H1 (cell line): ENCODE data around the gene MPC1. TPM values are rescaled to one million over a fixed set of nuclear protein-coding genes. Genes with fewer than 3 reads are reported as not detected.

ENCODE experiments used
- CTCF ChIA-PET: fragments of 300-600 bp; sonication (Branson Sonifier 250); formaldehyde crosslinking; loops from one replicate; lab custom pipeline; 2021; ENCODE audit not compliant: partially characterized antibody; lab: Charles Lee
- POLR2A ChIA-PET: fragments of 300-600 bp; sonication (Branson Sonifier 250); formaldehyde crosslinking; loops from one replicate; lab custom pipeline; 2021; ENCODE audit warnings: inconsistent platforms; ENCODE audit not compliant: partially characterized antibody; lab: Charles Lee
- DNase-seq, 2 experiments: peaks; one replicate each; pipeline versions ENCODE4 v3.0.0 to v3.0.0-alpha.2; 2010 to 2022; ENCODE audit warnings: low spot score in 2 of 2, low read depth in 1 of 2, mixed read lengths in 1 of 2
- FAIRE-seq: peaks from 2 replicates; lab custom pipeline; 2011; peaks lifted over from hg19 to GRCh38; lab: Jason Lieb, UNC
- H2AFZ ChIP-seq: 2 replicates; pipeline ENCODE4 v1.8.1; 2012; ENCODE audit warnings: low read length, inconsistent platforms
- H2AK5ac ChIP-seq: 2 replicates; pipeline ENCODE4 v1.6.1; 2013; ENCODE audit warnings: low read depth, low read length
- H2BK120ac ChIP-seq: replicated peaks from 2 replicates; pipeline ENCODE3; 2013; ENCODE audit warnings: low read depth, low read length, inconsistent platforms
- H2BK12ac ChIP-seq: 2 replicates; pipeline ENCODE4 v1.6.1; 2013; ENCODE audit warnings: low read depth, low read length
- H2BK15ac ChIP-seq: 2 replicates; pipeline ENCODE4 v1.6.1; 2013; ENCODE audit warnings: low read length
- H2BK20ac ChIP-seq: 2 replicates; pipeline ENCODE4 v1.6.1; 2013; ENCODE audit warnings: low read length
- H2BK5ac ChIP-seq: 2 replicates; pipeline ENCODE4 v1.6.1; 2013; ENCODE audit warnings: low read depth, low read length
- H3K14ac ChIP-seq: 2 replicates; pipeline ENCODE4 v1.6.1; 2013; ENCODE audit warnings: inconsistent platforms; ENCODE audit not compliant: insufficient read length
- H3K18ac ChIP-seq: 2 replicates; pipeline ENCODE4 v1.6.1; 2013; ENCODE audit warnings: low read length; ENCODE audit errors: extremely low read depth
- H3K23ac ChIP-seq: 2 replicates; pipeline ENCODE4 v1.6.1; 2013; ENCODE audit warnings: inconsistent platforms; ENCODE audit not compliant: insufficient read length
- H3K23me2 ChIP-seq: 2 replicates; pipeline ENCODE4 v1.6.1; 2013; ENCODE audit warnings: low read depth, low read length
- H3K27ac ChIP-seq: 2 replicates; pipeline ENCODE4 v1.6.1; 2011; ENCODE audit warnings: low read depth, low read length, inconsistent platforms
- H3K27me3 ChIP-seq, 4 experiments: replicated peaks in 1 of 4; 1 replicate in 1 of 4; 2 replicates in 3 of 4; pipeline versions ENCODE4 v1.6.1 to v1.8.1; 2011 to 2013; ENCODE audit warnings: low read length in 3 of 4, mild to moderate bottlenecking in 3 of 4, inconsistent platforms in 2 of 4, mixed read lengths in 2 of 4, moderate library complexity in 1 of 4; ENCODE audit not compliant: control insufficient read depth in 3 of 4, insufficient read depth in 3 of 4; ENCODE audit errors: extremely low read depth in 1 of 4
- H3K36me3 ChIP-seq, 4 experiments: 2 replicates each; pipeline versions ENCODE4 v1.6.1 to v1.8.1; 2011 to 2013; ENCODE audit warnings: mild to moderate bottlenecking in 4 of 4, low read length in 3 of 4, moderate library complexity in 2 of 4, control low read depth in 1 of 4, inconsistent platforms in 1 of 4; ENCODE audit not compliant: insufficient read depth in 4 of 4, control insufficient read depth in 2 of 4
- H3K4ac ChIP-seq: replicated peaks from 2 replicates; pipeline ENCODE3; 2013; ENCODE audit warnings: low read length, low read depth, mixed read lengths, inconsistent platforms; ENCODE audit not compliant: insufficient read length
- H3K4me1 ChIP-seq, 4 experiments: replicated peaks in 1 of 4; 1 replicate in 1 of 4; 2 replicates in 3 of 4; pipeline versions ENCODE4 v1.6.1 to v1.8.1; 2011 to 2013; ENCODE audit warnings: low read length in 3 of 4, inconsistent platforms in 2 of 4, mixed read lengths in 1 of 4; ENCODE audit not compliant: insufficient read depth in 4 of 4, control insufficient read depth in 3 of 4
- H3K4me2 ChIP-seq, 2 experiments: 2 replicates each; pipeline versions ENCODE4 v1.6.1 to v1.8.1; 2011 to 2013; ENCODE audit warnings: low read depth in 2 of 2, low read length in 2 of 2, control low read depth in 1 of 2, inconsistent platforms in 1 of 2, mild to moderate bottlenecking in 1 of 2; ENCODE audit not compliant: insufficient read depth in 1 of 2
- H3K4me3 ChIP-seq, 4 experiments: fragments of 200-600, 300-600 bp in 1 of 4; sonication (generic), shearing (Covaris generic), sonication (Bioruptor Twin) in 1 of 4; 2 replicates each; pipeline versions ENCODE4 v1.5.1 to v1.8.1; 2011 to 2016; ENCODE audit warnings: low read length in 4 of 4, low read depth in 3 of 4, control low read depth in 2 of 4, inconsistent platforms in 2 of 4, mild to moderate bottlenecking in 2 of 4, mixed read lengths in 1 of 4, moderate library complexity in 1 of 4; ENCODE audit not compliant: insufficient read depth in 2 of 4; ENCODE audit errors: extremely low read depth in 1 of 4
- H3K56ac ChIP-seq: replicated peaks from 2 replicates; pipeline ENCODE3; 2013; ENCODE audit warnings: low read depth, mild to moderate bottlenecking, mixed read lengths, low read length, inconsistent platforms; ENCODE audit not compliant: insufficient read length
- H3K79me1 ChIP-seq: 2 replicates; pipeline ENCODE4 v1.6.1; 2013; ENCODE audit warnings: low read depth, low read length, control low read depth
- H3K79me2 ChIP-seq, 2 experiments: 2 replicates each; pipeline versions ENCODE4 v1.6.1 to v1.8.1; 2012 to 2013; ENCODE audit warnings: low read length in 2 of 2, mild to moderate bottlenecking in 2 of 2, inconsistent platforms in 1 of 2; ENCODE audit not compliant: insufficient read depth in 2 of 2, control insufficient read depth in 1 of 2
- H3K9ac ChIP-seq, 4 experiments: replicated peaks in 1 of 4; 1 replicate in 1 of 4; 2 replicates in 3 of 4; pipeline versions ENCODE4 v1.6.1 to v1.8.1; 2011 to 2013; ENCODE audit warnings: low read depth in 3 of 4, low read length in 3 of 4, control low read depth in 2 of 4, mild to moderate bottlenecking in 2 of 4, moderate library complexity in 2 of 4, inconsistent platforms in 1 of 4; ENCODE audit errors: extremely low read depth in 1 of 4
- H3K9me3 ChIP-seq, 2 experiments: 2 replicates each; pipeline versions ENCODE4 v1.6.1 to v1.8.1; 2012 to 2013; ENCODE audit warnings: mild to moderate bottlenecking in 2 of 2, moderate library complexity in 2 of 2, control low read depth in 1 of 2, inconsistent platforms in 1 of 2, low read depth in 1 of 2, low read length in 1 of 2, mixed read lengths in 1 of 2; ENCODE audit not compliant: insufficient read depth in 2 of 2
- H4K20me1 ChIP-seq, 2 experiments: replicated peaks in 1 of 2; 2 replicates each; pipeline versions ENCODE3 to v1.8.1; 2011 to 2013; ENCODE audit warnings: inconsistent platforms in 2 of 2, low read length in 2 of 2, mild to moderate bottlenecking in 1 of 2; ENCODE audit not compliant: insufficient read depth in 2 of 2, control insufficient read depth in 1 of 2
- H4K5ac ChIP-seq: 2 replicates; pipeline ENCODE4 v1.6.1; 2013; ENCODE audit warnings: low read length, low read depth, mixed read lengths, inconsistent platforms; ENCODE audit not compliant: insufficient read length
- H4K8ac ChIP-seq: 2 replicates; pipeline ENCODE4 v1.8.0; 2013; ENCODE audit warnings: mild to moderate bottlenecking, moderate library complexity, low read length, inconsistent platforms; ENCODE audit not compliant: insufficient read depth; ENCODE audit errors: extremely low read depth
- H4K91ac ChIP-seq: replicated peaks from 2 replicates; pipeline ENCODE3; 2013; ENCODE audit warnings: low read length, mixed read lengths, inconsistent platforms; ENCODE audit not compliant: insufficient read length
- BRCA1 ChIP-seq: IDR thresholded peaks from 2 replicates; pipeline ENCODE4 v1.6.1; 2012; ENCODE audit warnings: low read depth, low read length, improper control_type of control experiment
- EP300 ChIP-seq, 2 experiments: IDR thresholded peaks; 1 replicate in 1 of 2; 2 replicates in 1 of 2; pipeline ENCODE4 v1.6.1; 2011 to 2012; ENCODE audit warnings: low read depth in 2 of 2, low read length in 2 of 2, mild to moderate bottlenecking in 2 of 2, borderline replicate concordance in 1 of 2, inconsistent platforms in 1 of 2, moderate library complexity in 1 of 2
- GTF2F1 ChIP-seq: IDR thresholded peaks from 2 replicates; pipeline ENCODE4 v1.6.1; 2012; ENCODE audit warnings: low read depth, low read length, improper control_type of control experiment, borderline replicate concordance
- JUN ChIP-seq: IDR thresholded peaks from 2 replicates; pipeline ENCODE4 v1.6.1; 2011; ENCODE audit warnings: low read depth, mild to moderate bottlenecking, improper control_type of control experiment, low read length
- NANOG ChIP-seq: IDR thresholded peaks from 2 replicates; pipeline ENCODE4 v1.6.1; 2011; ENCODE audit warnings: low read length, low read depth, mild to moderate bottlenecking, inconsistent platforms; ENCODE audit not compliant: insufficient read depth, poor library complexity, severe bottlenecking
- POLR2AphosphoS5 ChIP-seq: IDR thresholded peaks from 2 replicates; pipeline ENCODE4 v1.6.1; 2011; ENCODE audit warnings: low read depth, low read length
- RFX5 ChIP-seq: IDR thresholded peaks from 2 replicates; pipeline ENCODE4 v1.6.1; 2011; ENCODE audit warnings: low read depth, low read length, improper control_type of control experiment, borderline replicate concordance
- SP4 ChIP-seq: IDR thresholded peaks from 2 replicates; pipeline ENCODE4 v1.6.1; 2012; ENCODE audit warnings: low read length, inconsistent platforms
- TAF1 ChIP-seq: IDR thresholded peaks from 2 replicates; pipeline ENCODE4 v1.6.1; 2011; ENCODE audit warnings: mild to moderate bottlenecking, low read depth, low read length
- ZNF274 ChIP-seq: IDR thresholded peaks from 2 replicates; pipeline ENCODE4 v1.7.0; 2012; ENCODE audit warnings: low read length, borderline replicate concordance; ENCODE audit errors: extremely low read depth
- WGBS, 2 experiments: shearing (Covaris generic) in 1 of 2; methylation state at CpG; one replicate each; pipeline versions ENCODE4 v1.1.6 to v1.1.7; 2013 to 2015; ENCODE audit warnings: low lambda C conversion rate in 2 of 2, mixed read lengths in 2 of 2, inconsistent platforms in 1 of 2, low coverage in 1 of 2, missing lambda C conversion rate in 1 of 2; ENCODE audit not compliant: insufficient replicate concordance in 2 of 2, insufficient coverage in 1 of 2, insufficient read length in 1 of 2; ENCODE audit errors: extremely low coverage in 1 of 2, missing lambda C conversion rate in 1 of 2; 5-methylcytosine and 5-hydroxymethylcytosine counted together
- polyA plus RNA-seq, 7 experiments: library from polyadenylated mRNA; depleted of rRNA in 3 of 7; stranded (reverse) in 5 of 7; unstranded in 2 of 7; fragments of >200 nt in 5 of 7; fragments of 200-250 nt in 2 of 7; gene quantifications; 1 replicate in 5 of 7; 2 replicates in 1 of 7; 4 replicates in 1 of 7; pipeline versions ENCODE4 v1.2.1 to v1.2.3, GENCODE V29; 2011 to 2013; ENCODE audit warnings: missing spikeins in 2 of 7, mixed read lengths in 2 of 7
- total RNA-seq: library from RNA; stranded (reverse); fragmentation: NEBNext Ultra II Directional; extraction: Animal tissue kit (Norgen Biotek cat#: 25700); gene quantifications from 2 replicates; pipeline ENCODE4 v1.2.1, GENCODE V29; 2021
- TF ChIP-seq, protein P1 (sequence below): IDR thresholded peaks from 2 replicates; pipeline ENCODE4 v1.6.1; 2012; ENCODE audit warnings: low read length, inconsistent platforms

Gene MPC1
- total and polyA plus RNA-seq, 2 of the 8 experiments (the other 6 are each of a cell fraction or from before 2014, with no cell fraction given) = 10.2 to 12.6 TPM

DNA sequence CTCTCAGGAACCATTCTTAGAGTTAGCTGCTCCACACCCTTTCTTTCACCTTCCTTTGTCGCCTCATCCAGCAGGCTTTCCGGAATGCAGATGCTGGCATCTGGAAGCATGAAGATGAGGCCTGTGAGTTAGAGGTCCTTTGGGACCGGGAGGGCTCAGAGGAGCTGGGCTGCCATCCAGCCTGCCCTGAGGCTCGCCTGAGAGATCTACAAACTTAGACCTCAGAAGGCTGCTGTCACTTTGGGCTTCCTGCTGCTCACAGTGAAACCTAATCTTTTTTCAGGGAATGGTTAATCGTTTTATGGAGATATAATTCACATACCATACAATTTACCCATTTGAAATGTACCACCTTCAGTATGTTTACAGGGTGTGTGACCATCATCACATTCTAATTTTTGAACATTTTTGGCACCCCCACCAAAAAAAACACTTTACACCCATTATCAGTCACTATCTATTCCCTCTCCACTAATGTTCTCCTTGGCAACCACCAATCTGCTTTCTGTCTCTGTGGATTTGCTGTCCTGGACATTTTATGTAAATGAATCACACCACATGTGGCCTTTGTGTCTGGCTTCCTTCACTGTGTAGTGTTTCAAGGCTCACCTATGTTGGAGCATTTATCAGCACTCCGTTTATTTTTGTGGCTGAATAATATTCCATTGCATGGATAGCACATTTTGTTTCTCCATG is 20.0 kb upstream of the MPC1 start:
- Histone ChIP-seq H3K79me1 (0 out of 2 replicates have a peak, but pooled peaks cover 2% of the 10 kb centered on the region), H3K56ac (no peak overlapping the region), H3K36me3 (no peaks in the 10 kb centered on the region), H3K18ac (no peak overlapping the region), H2BK12ac (no peak overlapping the region), H4K5ac (no peak overlapping the region), H2BK20ac (no peak overlapping the region), H3K14ac (no peak overlapping the region), H3K79me2 (no peaks in the 10 kb centered on the region), H3K4me2 (no peak overlapping the region), H3K27me3 (no peaks in the 10 kb centered on the region), H4K20me1 (no peaks in the 10 kb centered on the region), H2BK5ac (no peak overlapping the region), H3K9me3 (peaks cover 0 to 4% of the 10 kb centered on the region in 2 experiments; a peak in 2 of 4 replicates), H2AFZ (no peak overlapping the region), H3K4me1 (peaks cover 0 to 3% (median 2%) of the 10 kb centered on the region in 4 experiments; a peak in 3 of 7 replicates), H3K4me3 (no peak overlapping the region), H4K91ac (no peak overlapping the region), H3K23ac (no peak overlapping the region), H2AK5ac (no peak overlapping the region), H3K23me2 (no peaks in the 10 kb centered on the region), H3K9ac (no peak overlapping the region), H2BK15ac (no peak overlapping the region), H4K8ac (no peak overlapping the region), H2BK120ac (no peak overlapping the region), H3K4ac (no peak overlapping the region), H3K27ac (no peak overlapping the region)
- CTCF ChIA-PET = no interaction called here
- DNase-seq (peak in 1 of 2 experiments; percentile 37), FAIRE-seq (no peak)
- POLR2A ChIA-PET = no interaction called here
- 78% methylated on average over 6 of the region's 6 CpGs; no CpG with 5 or more reads in 1 of the 2 experiments for WGBS, 2 experiments
- no peak for TF ChIP-seq RFX5
- TF ChIP-seq NANOG = no peak
- TF ChIP-seq JUN = no peak
- no peak for TF ChIP-seq ZNF274
- TF ChIP-seq GTF2F1 = no peak
- TF ChIP-seq BRCA1 = no peak
- no peak for TF ChIP-seq POLR2AphosphoS5
- TF ChIP-seq TAF1 = no peak
- no peak for TF ChIP-seq EP300 (IDR thresholded peaks at IDR 0.05; ENCODE audit: borderline replicate concordance in 1 of 2, low read depth in 2 of 2, low read length in 2 of 2)
- no peak for TF ChIP-seq SP4
- TF ChIP-seq, protein P1, sequence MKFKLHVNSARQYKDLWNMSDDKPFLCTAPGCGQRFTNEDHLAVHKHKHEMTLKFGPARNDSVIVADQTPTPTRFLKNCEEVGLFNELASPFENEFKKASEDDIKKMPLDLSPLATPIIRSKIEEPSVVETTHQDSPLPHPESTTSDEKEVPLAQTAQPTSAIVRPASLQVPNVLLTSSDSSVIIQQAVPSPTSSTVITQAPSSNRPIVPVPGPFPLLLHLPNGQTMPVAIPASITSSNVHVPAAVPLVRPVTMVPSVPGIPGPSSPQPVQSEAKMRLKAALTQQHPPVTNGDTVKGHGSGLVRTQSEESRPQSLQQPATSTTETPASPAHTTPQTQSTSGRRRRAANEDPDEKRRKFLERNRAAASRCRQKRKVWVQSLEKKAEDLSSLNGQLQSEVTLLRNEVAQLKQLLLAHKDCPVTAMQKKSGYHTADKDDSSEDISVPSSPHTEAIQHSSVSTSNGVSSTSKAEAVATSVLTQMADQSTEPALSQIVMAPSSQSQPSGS = no peak
